HG02981 (cell line): ENCODE data around the gene RCVRN.
"Not testable (repeated sequence)": the region's sequence is repeated elsewhere in the genome, so short reads cannot be mapped to it uniquely, and the experiment has no call there.

ENCODE experiments used
- ATAC-seq: cut with Tn5 transposase; IDR thresholded peaks from one replicate; pipeline ENCODE4 v1.9.1; 2021; ENCODE audit warnings: mild to moderate bottlenecking, moderate library complexity; ENCODE audit not compliant: unreplicated experiment

Gene RCVRN

DNA sequence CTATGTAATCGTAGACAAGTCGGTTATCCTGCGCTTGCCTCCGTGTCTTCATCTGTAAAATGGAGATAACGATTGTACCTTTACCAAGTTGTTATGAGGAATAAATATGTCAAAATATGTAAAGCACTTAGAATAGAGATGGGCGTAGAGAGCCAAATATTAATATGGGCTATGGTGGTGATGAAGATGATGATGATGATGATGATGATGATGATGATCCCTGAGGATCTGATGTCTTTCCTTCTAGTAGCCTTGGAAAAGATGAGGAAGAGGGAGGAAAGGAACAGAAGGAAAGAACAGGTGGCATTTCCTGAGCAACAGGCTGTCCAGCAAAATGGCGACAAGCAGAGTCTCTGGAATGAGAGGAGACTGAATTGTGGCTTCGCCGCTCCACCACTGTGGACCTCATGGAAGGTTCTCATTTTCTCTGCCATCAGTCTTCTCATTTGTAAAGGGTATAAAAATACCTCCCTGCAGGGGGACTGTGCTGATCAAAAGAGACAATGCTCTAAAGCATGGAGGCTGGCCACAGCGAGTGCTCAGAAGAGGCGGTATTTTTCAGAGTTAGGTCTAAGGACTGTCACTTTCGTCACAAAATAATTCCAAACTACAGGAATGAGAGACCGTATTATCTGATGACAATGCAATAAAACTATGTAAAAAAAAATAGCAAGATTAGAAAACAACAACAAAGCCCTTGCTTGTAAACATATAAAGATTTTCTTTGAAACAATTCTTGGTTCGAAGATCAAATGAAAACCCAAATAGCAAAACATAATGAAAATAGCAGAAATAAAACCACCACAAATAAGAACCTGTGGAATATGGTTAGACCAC is 17.2 kb upstream of the RCVRN start:
- no peak for ATAC-seq

DNA sequence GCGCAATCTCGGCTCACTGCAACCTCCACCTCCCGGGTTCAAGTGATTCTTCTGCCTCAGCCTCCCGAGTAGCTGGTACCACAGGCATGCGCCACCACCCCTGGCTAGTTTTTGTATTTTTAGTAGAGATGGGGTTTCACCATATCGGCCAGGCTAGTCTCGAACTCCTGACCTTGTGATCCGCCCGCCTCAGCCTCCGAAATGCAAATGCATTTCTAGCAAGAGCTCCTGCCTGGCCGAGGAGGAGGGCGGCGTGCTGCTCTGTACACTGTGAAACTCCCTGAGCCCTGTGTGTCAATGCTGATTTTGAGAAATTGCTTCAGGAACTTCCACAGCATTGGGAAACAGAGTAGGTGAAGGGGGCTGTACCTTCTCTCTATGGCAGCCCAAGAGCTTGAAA is 16.1 kb upstream of the RCVRN start:
- not testable (repeated sequence) for ATAC-seq

DNA sequence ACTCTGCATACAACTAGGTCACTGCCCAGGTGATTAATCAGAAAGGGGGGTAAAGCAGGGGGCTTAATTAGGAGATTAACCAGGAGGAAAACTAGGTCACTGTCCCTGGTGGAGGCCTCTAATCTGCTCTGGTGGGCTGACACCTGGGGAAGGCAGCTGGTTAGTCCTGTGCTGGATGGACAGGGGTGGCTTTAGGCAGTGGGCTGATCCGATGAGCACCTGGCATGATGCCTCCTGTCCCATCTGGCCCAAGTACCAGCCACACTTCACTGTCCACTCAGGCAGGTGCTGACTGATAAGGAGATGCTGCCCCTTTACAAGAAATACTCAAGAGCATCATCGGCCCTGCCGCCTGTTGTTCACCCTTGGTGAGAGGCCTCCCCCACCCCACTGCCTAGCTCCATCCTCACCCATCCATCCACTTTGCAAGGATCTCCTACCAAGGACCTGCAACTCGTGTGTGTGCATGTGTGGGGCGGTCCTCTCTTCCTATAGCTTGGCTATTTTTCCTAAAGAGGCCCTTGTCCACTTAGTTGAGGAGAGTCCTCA is 13.8 kb upstream of the RCVRN start:
- ATAC-seq, result no peak

DNA sequence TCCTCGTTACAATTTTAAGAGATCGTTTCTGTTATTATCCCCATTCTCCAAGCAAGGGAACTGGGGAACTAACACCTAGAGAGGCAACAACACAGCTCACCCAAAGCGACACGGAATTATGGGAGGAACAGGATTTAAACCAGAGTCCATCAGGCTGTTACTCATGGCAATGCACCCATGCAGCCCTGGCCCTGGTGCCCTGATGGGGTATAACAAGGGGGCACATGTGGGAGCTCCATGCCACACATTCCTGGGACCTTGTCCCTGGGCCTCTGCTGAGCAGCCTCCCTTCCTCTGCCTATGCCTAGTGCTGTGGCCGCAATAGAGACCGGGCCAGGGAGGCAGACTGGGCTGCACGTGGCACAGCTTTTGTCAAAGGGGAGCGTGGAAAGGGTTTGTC is 13.3 kb upstream of the RCVRN start:
- ATAC-seq, result no peak

DNA sequence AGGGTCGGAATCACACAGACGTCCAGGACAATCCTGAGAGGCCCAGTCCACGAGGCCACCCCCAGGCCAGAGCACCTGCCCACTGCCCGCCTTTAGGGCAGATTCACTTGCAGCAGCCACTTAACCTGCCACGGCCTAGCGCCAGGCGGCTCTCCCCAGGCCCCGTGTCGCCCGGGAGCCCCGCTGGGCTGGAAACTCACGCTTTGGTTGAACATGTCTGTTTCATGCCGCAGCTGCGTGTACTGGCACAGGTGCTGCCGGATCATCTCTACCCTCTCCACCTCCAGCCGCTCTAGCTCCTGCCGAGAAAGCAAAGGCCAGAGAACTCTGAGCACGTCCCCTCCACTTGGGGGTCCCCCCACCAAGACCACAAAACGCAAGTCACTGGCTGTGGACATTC is 12.7 kb upstream of the RCVRN start:
- no peak for ATAC-seq

DNA sequence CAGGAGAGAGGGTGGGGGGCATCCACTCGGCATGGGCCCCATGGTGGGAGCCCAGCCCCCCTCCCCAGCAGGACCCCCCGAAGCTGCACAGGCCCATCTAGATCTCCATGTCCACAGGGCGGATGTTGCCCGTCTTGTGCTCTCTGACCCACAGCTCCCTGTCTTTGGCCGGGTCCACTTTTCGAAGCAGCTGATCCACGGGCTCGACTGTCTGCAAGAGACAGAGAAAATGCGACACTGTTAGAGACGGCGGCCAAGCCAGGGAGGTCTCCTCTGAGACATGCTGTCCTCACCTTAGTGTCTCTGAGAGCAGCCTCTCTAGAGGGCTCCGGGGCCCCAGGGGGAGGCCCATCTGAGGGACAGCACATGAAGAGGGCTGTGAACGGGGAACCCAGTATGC is 12.1 kb upstream of the RCVRN start:
- no peak for ATAC-seq

DNA sequence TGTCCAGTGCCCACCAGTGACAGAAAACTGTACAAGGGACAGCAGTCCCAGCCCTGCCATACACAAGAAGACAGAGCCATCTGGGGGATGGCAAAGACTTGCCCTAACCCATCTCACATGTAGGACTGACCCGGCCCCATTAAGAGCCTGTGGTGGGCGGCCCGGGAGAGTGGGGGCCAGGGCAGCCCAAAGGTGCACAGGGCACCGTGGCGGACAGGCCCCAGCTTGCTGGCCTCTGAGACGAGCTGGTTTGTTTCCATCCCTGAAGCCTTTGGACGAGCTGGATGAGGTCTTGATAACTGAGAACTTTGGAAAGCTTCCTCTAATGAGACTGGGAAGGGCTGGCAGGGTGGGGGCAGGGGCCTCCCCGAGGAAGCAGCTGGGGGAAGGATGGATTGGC is 11.0 kb upstream of the RCVRN start:
- no peak for ATAC-seq

DNA sequence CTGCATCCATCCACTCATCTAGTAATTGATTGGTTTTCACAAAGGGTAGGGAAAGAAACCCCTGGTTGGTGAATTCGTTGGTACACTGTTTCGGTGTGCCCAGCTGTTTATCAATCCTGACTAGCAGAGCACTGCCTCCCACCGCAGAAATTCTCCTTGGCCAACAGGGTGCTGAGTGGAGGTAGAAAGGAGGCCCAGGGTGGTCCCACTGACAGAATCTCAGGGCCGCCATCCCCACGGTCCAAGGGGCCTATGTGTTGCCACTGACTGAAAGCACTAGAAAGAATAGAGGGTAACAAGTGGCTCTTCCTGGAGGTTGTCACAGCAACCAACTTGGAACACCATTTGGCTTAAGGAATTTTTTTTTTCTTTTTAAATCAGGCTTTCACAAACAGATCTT is 8.4 kb upstream of the RCVRN start:
- ATAC-seq, result no peak

DNA sequence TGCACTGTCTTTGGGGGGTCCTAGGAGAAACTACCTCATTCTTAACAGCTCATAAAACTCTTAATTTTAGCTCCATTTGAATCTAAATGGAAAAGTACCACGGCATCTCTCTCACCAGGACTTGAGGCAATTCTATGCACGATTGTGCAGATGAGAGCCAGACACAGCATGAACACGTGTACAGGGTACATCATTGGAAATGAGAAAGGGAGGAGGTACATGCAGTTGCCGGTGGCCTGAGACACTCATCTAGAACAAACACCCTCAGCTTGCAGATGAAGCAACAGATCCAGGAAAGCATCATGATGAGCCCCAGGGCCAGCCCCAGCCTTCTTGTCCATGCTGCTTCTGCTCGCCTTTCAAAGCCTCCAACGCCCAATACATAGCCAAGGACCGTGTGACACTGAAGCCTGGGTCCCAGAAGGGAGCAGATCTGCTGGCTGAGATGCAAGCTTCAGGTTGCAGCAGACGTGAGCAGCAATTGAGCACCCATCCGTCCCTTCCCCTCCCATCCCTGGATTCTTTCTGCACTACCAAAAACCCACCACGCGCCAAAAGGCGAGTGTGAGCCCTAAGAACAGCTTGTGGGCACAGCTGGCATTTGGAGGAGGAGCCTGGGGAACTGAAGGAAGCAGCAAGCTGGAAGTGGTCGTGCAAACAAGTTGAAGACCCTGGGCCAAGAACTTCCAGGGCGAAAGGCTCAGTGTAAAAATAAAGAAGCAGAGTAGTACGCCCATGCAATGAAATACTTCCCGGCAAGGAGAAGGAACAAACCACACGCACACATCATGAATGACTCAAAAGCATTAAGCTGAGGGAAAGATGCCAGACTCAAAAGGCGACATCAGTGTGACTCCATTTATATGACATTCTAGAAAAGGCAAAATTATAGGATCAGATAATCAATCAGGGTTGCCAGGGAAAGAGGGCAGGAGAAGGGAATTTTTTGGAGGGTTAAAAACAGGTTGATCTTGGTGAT is 7.3 kb upstream of the RCVRN start:
- ATAC-seq, result no peak

DNA sequence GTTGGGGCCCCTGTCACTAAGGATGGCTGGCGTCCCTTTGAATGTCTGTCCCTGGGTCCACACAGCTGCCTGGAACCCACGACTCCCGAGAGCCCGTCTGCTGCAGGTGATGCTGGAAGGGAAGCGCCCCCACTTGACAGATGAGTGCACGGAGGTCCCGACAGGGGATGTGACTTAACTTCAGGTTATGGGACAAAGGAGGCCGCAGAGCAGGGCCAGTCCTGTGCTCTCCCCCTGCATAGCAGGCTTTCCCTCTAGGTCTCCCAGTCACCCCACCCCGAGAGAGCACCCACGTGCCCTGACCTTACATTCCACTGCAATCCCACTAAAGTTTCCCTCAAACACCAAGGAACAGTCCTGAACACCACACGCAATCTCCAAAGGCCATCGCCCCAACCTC is 6.0 kb upstream of the RCVRN start:
- no peak for ATAC-seq

DNA sequence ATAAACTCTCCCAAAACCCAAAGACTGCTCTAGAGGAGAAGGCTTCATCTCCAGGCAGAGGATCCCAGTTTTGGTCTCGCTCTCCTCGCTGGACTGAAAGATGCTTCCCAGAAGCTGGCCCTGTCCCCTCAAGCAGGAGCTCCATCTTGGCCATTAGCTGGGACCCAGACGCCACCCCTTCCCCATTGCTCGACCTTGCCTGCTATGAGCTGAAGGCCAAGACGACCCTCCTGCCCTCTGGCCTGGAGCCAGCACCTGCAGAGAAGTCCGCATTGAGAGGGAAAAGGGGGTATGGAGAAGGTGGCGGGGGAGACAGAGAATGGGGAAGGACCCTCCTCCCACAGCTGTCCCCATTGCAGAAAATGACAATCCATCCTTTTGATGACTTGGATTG is 3.6 kb upstream of the RCVRN start:
- ATAC-seq, result no peak

DNA sequence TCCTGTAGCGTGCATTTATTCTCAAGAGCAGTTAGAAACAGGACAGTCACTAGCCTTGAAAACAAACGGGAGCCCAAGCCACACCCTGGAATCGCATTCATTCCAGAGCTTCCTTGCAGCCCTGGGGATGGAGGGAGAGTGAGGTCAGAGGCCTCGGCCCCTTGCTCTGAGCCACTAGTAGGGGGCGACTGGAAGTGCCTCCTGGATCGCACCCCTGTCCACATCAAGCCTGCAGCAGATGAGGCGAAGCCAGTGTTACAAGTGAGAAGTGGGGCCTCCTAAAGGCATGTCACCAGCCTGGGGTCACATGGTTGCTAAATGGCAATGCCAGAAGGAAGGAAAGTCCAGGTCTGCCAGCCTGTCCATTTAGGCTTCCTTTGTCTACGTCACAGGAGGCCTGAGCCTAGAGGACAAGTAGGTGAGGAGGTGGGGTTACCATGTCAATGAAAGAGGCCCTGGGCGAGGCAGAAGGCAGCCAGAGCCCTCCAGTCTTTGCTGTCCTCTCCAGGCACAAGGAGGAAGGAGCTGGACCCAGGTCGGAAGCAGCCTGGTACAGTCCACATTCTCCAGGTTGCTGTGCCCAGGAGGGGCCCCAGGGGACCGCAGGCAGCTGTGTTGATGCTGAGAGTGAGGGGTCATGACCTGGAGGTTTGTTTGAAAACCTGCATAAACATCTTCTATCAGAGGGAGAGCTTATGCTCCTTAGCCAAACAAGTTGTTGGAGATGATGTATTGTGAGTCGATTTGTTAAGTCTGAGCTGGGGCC is 3.0 kb upstream of the RCVRN start:
- ATAC-seq, result no peak

DNA sequence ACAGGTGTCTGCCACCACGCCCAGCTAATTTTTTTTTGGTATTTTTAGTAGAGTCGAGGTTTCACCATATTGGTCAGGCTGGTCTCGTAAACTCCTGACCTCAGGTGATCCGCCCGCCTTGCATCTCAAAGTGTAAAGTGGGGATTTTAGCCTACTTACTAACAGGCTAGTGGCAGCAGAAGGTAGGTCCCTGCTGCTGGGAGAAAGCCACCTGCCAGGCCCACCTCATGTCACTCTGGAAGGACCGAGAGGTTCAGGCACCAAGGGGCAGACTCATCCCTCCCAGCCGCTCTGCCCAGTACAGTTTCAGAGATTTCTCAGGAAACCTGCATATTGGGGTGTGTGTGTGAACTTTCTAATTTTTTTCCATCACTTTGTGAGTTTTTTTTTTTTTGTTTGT is 2.1 kb upstream of the RCVRN start:
- ATAC-seq, result no peak

DNA sequence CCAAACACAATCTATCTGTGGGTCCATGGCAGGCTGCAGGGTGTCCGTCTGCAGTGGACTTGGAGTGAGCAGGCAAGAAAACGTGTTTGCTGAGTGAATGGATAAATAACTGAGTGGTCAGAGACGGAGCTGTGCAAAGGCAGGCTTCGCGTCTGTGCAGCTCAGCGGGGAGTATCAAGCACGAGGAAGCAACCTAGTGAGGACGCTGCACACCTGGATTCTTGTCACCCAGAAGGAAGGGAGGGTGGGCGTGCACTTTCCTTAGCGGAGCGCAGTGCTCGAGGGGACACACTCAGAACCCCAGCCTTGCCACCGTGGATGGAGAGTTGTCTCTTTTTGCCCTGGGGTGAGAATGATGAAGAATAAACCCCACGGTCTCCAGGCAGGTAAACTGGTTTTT is 1.5 kb upstream of the RCVRN start:
- no peak for ATAC-seq

DNA sequence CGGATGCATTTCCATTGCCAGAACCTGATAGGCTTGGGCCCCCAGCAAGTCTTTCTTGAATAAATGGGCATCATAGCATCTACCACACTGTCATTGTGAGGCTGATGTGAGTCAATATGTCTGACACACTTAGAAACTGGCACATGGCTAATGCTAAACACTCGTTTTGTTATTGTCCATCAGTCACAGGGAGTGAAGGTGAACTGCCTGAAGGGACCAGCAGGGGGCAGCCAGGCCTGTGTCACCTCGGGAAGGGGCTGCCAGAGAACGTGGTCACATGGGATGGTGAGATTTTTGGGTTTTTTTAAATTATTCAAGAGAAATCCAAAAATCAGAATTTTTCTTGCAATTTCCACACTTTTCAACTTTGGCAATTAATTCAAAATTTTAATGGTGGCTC is 831 bp upstream of the RCVRN start:
- no peak for ATAC-seq

DNA sequence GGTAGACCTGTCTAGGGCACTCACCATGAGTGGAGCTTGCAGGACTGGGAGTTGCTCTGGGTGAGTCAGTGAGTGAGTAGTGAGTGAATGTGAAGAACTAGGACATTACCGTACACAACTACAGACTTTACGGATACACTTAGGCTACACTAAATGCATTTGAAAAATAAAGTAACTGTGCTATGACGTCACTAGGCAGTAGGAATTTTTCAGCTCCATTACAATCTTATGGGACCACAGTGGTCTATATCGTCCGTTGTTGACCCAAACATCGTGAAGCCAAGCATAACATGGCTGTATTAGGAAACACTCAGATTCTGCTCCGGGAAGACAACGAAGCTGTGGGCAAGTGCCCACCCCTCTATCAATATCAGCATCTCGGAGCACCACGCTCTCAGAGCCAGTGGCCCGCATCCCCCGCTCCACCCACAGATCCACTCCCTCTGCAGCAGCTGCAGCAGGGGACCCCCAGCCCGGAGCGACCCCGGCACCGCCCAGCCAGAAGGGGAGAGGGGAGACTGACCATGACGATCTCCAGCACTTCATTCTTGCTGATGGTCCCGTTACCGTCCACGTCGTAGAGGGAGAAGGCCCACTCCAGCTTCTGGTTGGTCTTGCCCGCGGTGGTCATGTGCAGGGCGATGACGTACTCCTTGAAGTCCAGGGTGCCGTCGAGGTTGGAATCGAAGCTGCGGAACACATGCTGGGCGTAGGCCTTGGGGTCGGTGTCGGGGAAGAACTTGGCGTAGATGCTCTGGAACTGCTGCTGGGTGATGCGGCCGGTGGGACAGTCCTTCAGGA is 594 bp downstream of the RCVRN start:
- no peak for ATAC-seq

DNA sequence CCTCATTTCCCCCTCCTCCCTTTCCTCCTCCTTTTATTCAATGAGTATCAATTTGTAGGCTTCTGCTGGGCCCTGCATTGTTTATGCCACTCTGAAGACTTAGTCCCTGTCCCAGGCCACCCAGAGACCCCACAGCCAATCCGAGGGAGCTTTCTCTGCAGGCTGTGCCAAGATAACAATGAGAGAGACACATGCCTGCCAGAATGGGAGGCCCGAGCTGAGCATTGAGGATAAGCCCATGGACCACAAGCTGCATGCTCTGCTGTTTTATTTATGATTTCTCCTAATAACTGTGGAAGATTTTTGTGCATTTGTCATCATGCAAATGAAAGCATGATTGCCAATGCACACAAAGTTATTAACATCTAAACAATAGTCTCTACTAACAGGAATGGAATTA is 3.0 kb downstream of the RCVRN start:
- no peak for ATAC-seq

DNA sequence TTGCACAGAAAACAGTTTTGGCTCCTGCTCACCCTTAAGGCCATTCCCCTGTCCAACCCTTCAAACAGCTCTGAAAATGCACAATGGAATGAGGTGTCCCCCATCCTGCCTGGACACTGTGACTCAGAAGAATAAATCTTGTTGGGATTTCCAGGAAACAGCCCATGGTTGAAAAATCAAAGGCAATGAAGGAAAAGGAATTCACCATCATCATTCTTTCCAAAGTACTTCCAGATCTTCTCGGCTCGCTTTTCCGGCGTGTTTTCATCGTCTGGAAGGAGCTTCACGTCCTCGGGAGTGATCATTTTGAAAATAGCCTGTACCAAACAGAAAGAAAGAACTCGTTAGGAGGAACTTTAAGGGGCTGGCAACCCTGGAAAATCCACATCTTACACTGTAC is 4.3 kb downstream of the RCVRN start:
- no peak for ATAC-seq

DNA sequence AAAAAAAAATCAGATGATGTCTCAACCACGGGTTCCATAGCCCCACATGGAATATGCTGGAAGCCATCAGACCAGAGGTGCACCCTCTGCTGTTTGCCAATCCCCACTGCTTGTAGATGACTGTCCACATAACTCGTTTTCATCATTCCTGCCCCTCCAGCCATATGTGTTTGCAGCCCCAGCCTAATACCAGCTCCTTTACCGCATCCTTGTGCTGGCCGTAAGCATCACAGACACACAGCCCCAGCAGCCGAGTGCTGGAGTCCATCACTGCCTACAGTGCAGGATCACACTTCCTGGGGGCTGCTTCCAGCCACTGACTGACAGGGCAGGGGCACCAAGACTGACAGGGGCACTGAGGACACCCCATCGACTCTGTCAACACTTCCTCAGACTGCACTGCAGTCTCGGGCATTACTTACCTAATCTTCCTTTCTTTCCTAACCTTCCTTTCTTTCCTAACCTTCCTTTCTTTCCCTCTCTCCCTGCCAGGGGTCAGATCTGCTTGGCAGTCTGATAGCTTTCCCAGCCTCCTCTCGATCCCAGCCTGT is 5.0 kb downstream of the RCVRN start:
- no peak for ATAC-seq
